Common myeloid progenitor, CD34-positive (primary cell): Measurements from ENCODE around the gene TMEM120B.

Source experiments
- CTCF ChIA-PET: fragments of 350-600 bp; sonication (Branson Sonifier 250); formaldehyde crosslinking; loops from one replicate; lab custom pipeline; 2021; ENCODE audit warnings: antibody characterized with exemption; lab: Charles Lee
- POLR2A ChIA-PET: fragments of 350-600 bp; sonication (Branson Sonifier 250); formaldehyde crosslinking; loops from one replicate; lab custom pipeline; 2021; ENCODE audit warnings: antibody characterized with exemption; lab: Charles Lee
- DNase-seq, 3 donors: peaks; one replicate each; pipeline versions ENCODE4 v3.0.0 to v3.0.0-alpha.2; 2013
- H3K27ac ChIP-seq, 2 experiments: 1 replicate in 1 of 2; 2 replicates in 1 of 2; pipeline ENCODE4 v1.7.0; 2013; ENCODE audit warnings: inconsistent platforms in 2 of 2, low read length in 2 of 2, mild to moderate bottlenecking in 2 of 2, low read depth in 1 of 2, moderate library complexity in 1 of 2; ENCODE audit not compliant: severe bottlenecking in 2 of 2, insufficient read depth in 1 of 2, poor library complexity in 1 of 2
- H3K27me3 ChIP-seq, 5 experiments: replicated peaks in 2 of 5; 1 replicate in 3 of 5; 2 replicates in 2 of 5; pipeline versions ENCODE4 v1.6.1 to v1.7.0; 2013; ENCODE audit warnings: low read length in 4 of 5, mild to moderate bottlenecking in 2 of 5, moderate library complexity in 2 of 5, inconsistent platforms in 1 of 5; ENCODE audit not compliant: insufficient read depth in 5 of 5, control insufficient read depth in 4 of 5
- H3K36me3 ChIP-seq, 4 experiments: 1 replicate in 2 of 4; 2 replicates in 2 of 4; pipeline versions ENCODE4 v1.6.1 to v1.7.0; 2013; ENCODE audit warnings: low read length in 3 of 4, control low read depth in 1 of 4, mild to moderate bottlenecking in 1 of 4; ENCODE audit not compliant: control insufficient read depth in 4 of 4, insufficient read depth in 4 of 4
- H3K4me1 ChIP-seq, 4 experiments: 1 replicate in 3 of 4; 2 replicates in 1 of 4; pipeline versions ENCODE4 v1.6.1 to v1.7.1; 2013; ENCODE audit warnings: low read length in 3 of 4, mild to moderate bottlenecking in 3 of 4, control low read depth in 1 of 4, inconsistent platforms in 1 of 4, moderate library complexity in 1 of 4; ENCODE audit not compliant: control insufficient read depth in 4 of 4, insufficient read depth in 4 of 4; ENCODE audit errors: control extremely low read depth in 1 of 4
- H3K4me3 ChIP-seq, 7 experiments: 1 replicate in 4 of 7; 2 replicates in 3 of 7; pipeline versions ENCODE4 v1.5.1 to v1.7.0; 2013; ENCODE audit warnings: mild to moderate bottlenecking in 7 of 7, low read length in 6 of 7, moderate library complexity in 6 of 7, inconsistent platforms in 2 of 7, low read depth in 2 of 7, control low read depth in 1 of 7; ENCODE audit not compliant: insufficient read depth in 4 of 7, control insufficient read depth in 1 of 7; ENCODE audit errors: extremely low read depth in 1 of 7
- H3K9me3 ChIP-seq, 5 experiments: 1 replicate in 4 of 5; 2 replicates in 1 of 5; pipeline versions ENCODE4 v1.6.1 to v1.7.1; 2013; ENCODE audit warnings: low read length in 4 of 5, mild to moderate bottlenecking in 2 of 5, inconsistent platforms in 1 of 5, low read depth in 1 of 5, moderate library complexity in 1 of 5; ENCODE audit not compliant: control insufficient read depth in 4 of 5, insufficient read depth in 2 of 5; ENCODE audit errors: control extremely low read depth in 1 of 5
- WGBS: methylation state at CpG from one replicate; pipeline ENCODE4 v1.1.5; 2013; ENCODE audit not compliant: insufficient coverage; 5-methylcytosine and 5-hydroxymethylcytosine counted together

TMEM120B gene

GRCh38 chr12:121828826-121829225 is 116.3 kb downstream of the TMEM120B start:
- Histone ChIP-seq H3K4me3 (no peak overlapping the region), H3K27me3 (no peaks in the 10 kb centered on the region), H3K9me3 (no peaks in the 10 kb centered on the region), H3K27ac (no peak overlapping the region), H3K36me3 (peaks cover 3 to 80% (median 59%) of the 10 kb centered on the region in 4 experiments), H3K4me1 (no peaks in the 10 kb centered on the region)
- ChIA-PET CTCF (interaction anchor here (1.2 to 3.1 kb wide), 3 partner anchors 9 to 18 kb away, joined by 3 to 20 read pairs (median 4); no protein-coding TSS in a partner anchor), POLR2A (no interaction called here)
- no peak for DNase-seq
- WGBS, result 97% methylated on average over 8 of the region's 9 CpGs

GRCh38 chr12:121829250-121829918 is 116.8 kb downstream of the TMEM120B start:
- POLR2A ChIA-PET, result no interaction called here
- peaks cover 3 to 76% (median 57%) of the 10 kb centered on the region in 4 experiments for H3K36me3 ChIP-seq
- no peak overlapping the region for H3K4me3 ChIP-seq
- 100% methylated on average over 5 of the region's 7 CpGs for WGBS
- H3K4me1 ChIP-seq, result no peaks in the 10 kb centered on the region
- no peaks in the 10 kb centered on the region for H3K27me3 ChIP-seq
- peak in 1 of 3 donors; percentile 13 for DNase-seq
- H3K27ac ChIP-seq, result no peak overlapping the region
- CTCF ChIA-PET, result no interaction called here
- no peaks in the 10 kb centered on the region for H3K9me3 ChIP-seq

- no peak overlapping the region for H3K27ac ChIP-seq
- no peak for DNase-seq
- ChIA-PET CTCF (no interaction called here), POLR2A (no interaction called here)
- no peaks in the 10 kb centered on the region for H3K9me3 ChIP-seq
- H3K4me1 ChIP-seq, result no peaks in the 10 kb centered on the region
- H3K4me3 ChIP-seq, result no peak overlapping the region
- H3K36me3 ChIP-seq, result peaks cover 3 to 71% (median 54%) of the 10 kb centered on the region in 4 experiments
- no peaks in the 10 kb centered on the region for H3K27me3 ChIP-seq
- WGBS, result 95% methylated on average over 23 of the region's 23 CpGs
Measured at GRCh38 chr12:121830134-121830533, 117.6 kb downstream of the TMEM120B start.

GRCh38 chr12:121830588-121831265 is 118.2 kb downstream of the TMEM120B start:
- ChIA-PET CTCF (interaction anchor here (1.0 kb wide), 1 partner anchor 12 kb away, joined by 3 read pairs; no protein-coding TSS in a partner anchor), POLR2A (no interaction called here)
- H3K4me3 ChIP-seq, result no peak overlapping the region
- H3K36me3 ChIP-seq, result peaks cover 3 to 66% (median 52%) of the 10 kb centered on the region in 4 experiments
- H3K27me3 ChIP-seq, result no peaks in the 10 kb centered on the region
- DNase-seq, result no peak
- 96% methylated on average over 25 of the region's 29 CpGs for WGBS
- no peak overlapping the region for H3K27ac ChIP-seq
- no peaks in the 10 kb centered on the region for H3K4me1 ChIP-seq
- no peaks in the 10 kb centered on the region for H3K9me3 ChIP-seq
